NCI-H524 (cell line): ENCODE data around the gene EIF4G3.
"Not testable (repeated sequence)": the region's sequence is repeated elsewhere in the genome, so short reads cannot be mapped to it uniquely, and the experiment has no call there.

Experiments
- DNase-seq, 2 experiments: peaks; one replicate each; lab custom pipeline; 2025; lab: John Stamatoyannopoulos, UW

EIF4G3 gene

DNA sequence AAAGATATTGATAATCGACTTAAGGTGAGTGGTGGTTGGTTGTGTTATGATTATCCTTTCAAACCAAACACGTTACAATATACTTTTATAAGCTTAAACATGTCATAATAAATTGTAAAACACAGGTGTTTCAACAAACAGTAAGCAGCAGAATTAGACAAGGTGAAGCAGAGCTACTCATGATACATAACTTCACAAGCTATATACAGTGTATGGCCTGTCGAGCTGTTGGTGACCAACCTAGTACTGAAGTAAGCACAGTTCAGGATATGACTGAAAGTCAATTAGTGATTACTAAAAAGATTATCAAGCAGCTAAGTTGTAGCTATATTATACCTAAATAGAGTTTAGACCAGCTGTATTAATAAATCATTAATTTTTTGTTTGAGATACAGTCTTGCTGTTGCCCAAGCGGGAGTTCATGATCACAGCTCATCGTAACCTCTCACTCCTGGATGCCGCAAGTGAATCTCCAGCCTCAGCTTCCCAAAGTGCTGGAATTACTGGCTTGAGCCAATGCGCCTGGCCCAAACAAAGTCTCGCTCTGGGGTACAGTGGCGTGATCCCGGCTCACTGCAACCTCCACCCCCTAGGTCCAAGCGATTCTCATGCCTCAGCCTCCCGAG, 148.1 kb downstream of the EIF4G3 start:
- no peak for DNase-seq

DNA sequence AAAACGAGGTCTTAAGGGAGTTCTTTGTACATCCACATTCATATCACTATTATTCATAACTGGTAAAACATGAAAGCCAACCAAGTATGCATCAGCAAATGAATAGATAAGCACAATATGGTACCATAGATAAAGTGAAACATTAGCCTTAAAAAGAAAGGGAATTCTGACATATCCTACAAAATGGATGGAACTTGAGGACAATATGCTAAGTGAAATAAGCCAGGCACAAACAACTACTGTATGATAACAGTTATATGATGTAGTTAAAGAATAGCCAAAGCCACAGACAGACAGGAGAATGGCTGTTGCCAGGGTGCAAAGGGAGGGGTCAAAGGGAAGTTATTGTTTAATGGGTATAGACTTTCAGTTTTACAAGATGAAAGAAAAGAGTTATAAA, 148.9 kb downstream of the EIF4G3 start:
- DNase-seq, result no peak

DNA sequence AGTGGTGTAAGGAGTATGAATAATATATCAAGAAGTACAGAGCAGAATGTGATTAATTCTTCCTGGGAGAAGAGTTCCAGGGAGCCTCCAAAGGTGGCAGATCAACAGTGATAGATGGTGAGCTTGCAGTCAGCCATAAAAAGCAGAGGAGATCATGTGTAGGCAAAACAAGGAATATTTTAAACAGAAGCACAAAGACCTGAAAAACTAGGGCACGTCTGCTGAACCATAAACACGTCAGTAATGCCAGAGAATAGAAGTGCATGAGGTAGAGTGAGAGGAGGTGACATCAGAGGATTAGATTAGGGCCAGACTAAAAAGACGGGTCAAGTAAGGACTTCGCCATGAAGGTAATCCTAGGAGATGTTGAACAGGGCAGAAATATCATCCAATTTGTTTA, 151.8 kb downstream of the EIF4G3 start:
- DNase-seq, result peak in 1 of 2 experiments; percentile 1

DNA sequence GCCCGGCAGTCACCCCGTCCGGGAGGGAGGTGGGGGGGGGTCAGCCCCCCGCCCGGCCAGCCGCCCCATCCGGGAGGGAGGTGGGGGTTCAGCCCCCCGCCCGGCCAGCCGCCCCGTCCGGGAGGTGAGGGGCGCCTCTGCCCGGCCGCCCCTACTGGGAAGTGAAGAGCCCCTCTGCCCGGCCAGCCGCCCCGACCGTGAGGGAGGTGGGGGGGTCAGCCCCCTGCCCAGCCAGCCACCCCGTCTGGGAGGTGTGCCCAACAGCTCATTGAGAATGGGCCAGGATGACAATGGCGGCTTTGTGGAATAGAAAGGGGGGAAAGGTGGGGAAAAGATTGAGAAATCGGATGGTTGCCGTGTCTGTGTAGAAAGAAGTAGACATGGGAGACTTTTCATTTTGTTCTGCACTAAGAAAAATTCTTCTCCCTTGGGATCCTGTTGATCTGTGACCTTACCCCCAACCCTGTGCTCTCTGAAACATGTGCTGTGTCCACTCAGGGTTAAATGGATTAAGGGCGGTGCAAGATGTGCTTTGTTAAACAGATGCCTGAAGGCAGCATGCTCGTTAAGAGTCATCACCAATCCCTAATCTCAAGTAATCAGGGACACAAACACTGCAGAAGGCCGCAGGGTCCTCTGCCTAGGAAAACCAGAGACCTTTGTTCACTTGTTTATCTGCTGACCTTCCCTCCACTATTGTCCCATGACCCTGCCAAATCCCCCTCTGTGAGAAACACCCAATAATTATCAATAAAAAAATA, 152.4 kb downstream of the EIF4G3 start:
- DNase-seq, result not testable (repeated sequence)

DNA sequence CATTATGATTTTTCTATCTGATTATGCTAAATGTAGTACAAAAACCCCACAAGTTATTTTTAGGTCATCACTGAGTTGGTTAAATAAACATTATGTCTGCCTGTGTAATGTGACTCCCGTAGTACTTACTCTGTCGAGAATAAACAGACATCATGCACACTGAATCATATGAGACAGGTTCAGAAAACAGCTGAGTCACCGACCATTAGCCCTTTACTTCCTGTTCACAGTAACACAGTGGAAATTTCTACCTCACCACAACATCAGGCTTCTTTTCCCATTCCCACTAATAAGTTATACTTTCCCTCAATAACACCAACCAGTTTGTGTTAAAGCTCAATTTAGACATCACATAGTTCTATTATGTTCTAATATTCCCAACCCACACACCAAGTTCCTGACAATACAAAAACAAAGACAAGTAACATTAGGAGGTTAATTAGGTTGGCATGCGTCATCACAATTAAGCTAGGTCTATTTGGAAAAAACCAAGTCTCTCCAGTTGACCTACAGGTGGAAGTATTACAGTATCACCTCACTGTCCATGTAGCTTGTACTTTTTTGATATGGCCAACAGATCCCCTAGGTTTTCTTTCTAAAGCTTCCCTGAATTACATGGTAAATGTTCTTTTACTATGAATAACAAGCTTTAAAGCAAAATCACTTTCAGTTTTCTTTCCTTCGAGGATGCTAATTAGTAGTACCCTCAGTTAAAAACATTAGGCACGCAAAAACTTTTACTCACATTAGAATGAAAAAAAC, 154.2 kb downstream of the EIF4G3 start:
- peak in 1 of 2 experiments; percentile 9 for DNase-seq

DNA sequence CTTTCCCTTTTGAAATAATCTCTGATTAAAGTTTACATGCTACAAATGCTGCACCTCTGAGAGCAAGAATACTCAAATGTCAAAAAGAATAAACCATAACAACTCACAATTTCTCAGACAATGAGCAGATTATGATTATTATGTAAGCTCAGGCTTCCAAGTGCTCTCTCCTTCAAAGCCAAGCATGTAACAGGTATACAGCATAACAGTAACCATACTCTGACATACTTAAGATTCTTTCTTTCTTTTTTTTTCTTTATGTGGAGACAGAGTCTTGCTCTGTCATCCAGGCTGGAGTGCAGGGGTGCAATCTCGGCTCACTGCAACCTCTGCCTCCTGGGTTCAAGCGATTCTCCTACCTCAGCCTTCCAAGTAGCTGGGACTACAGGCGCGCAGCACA, 155.4 kb downstream of the EIF4G3 start:
- DNase-seq, result no peak

- no peak for DNase-seq
Measured at GRCh38 chr1:21020151-21020550, 156.5 kb downstream of the EIF4G3 start.

DNA sequence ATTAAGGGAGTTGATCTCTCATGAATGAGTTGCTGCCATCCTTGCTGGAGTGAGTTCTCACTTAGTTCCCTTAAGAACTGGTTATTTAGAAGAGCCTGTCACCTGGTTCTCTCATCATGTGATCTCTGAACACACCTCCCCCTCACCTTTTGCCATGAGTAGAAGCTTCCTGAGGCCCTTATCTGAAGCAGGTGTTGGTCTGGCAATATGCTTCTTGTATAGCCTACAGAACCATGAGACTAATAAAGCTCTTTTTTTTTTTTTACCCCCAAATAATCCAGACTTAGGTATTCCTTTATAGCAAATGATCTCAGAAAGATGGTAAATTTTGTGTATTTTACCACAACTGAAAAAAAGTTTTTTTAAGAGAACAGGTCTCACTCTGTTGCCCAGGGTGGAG, 158.0 kb downstream of the EIF4G3 start:
- no peak for DNase-seq

DNA sequence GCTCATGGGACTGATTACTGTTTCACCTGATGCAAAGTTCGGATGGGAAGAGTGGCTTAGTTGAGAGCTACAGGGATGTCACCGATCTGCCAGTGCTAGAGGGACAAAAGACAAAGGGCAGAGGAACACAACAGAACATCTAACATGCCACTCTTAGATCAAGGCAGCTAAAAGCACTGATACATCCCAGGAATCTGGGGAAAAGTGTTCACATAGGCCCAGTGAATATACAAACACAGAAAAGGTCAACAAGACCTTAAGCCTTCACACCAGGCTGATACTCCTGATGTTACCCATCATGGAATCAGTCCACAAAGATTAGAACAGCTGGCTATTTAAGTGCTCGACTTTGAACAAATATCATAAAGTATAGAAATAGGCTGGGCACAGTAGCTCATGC, 163.2 kb downstream of the EIF4G3 start:
- DNase-seq, result no peak

GRCh38 chr1:21012937-21013336, 163.8 kb downstream of the EIF4G3 start:
- DNase-seq, result no peak

DNA sequence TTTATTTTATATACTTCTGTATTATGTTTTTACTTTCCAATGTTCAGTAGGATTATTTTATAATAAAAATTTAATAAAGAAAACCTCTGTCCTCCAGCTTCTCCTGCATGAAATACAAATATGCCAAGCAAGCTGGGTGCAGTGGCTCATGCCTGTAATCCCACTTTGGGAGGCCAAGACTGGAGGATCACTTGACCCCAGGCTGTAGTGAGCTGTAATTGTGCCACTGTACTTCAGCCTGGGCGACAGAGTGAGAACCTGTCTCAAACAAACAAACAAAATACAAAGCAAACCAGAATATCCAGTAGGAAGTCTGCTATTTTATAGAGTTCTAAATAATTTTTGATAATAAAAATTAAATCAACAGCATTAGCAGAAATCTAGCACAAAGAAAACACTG, 168.8 kb downstream of the EIF4G3 start:
- peak in 1 of 2 experiments; percentile 8 for DNase-seq

- no peak for DNase-seq
Measured at GRCh38 chr1:21005466-21006239, 171.0 kb downstream of the EIF4G3 start.

- no peak for DNase-seq
Measured at GRCh38 chr1:21003281-21004045, 173.2 kb downstream of the EIF4G3 start.

GRCh38 chr1:21001042-21001441, 175.7 kb downstream of the EIF4G3 start:
- DNase-seq, result no peak

GRCh38 chr1:21000245-21000594, 176.5 kb downstream of the EIF4G3 start:
- DNase-seq, result no peak

DNA sequence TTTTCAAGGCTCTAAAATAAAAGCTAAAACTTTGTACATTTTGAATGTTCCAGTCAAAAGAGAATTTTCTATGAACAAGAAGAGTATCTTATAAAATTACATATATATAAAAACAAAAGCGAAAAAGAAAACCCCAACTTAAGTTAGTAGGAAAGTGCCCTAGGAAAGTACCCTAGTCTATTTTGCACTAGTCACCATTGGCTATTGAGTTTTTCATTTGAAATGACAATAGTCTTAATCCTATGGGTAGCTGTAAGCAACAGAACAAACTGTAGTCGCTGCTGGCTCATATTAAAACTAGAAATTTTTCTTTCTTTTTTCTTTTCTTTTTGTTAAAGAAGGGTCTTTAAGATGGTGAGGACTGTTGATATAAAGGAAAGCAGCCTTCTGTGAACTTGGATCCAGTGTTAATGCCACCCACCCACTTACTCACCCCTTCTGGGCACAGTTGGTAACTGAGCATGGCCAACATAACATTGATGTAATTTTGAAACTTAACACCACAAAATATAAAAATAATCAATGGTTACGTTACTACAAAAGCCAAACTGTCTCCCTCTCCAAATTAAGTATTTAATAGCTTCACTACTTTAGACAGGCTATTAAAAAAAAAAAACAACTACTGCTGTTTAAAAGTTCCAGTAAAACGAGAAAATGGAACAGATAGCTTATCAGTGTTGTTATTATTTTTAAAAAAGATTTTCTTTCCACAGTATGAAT, 177.0 kb downstream of the EIF4G3 start:
- DNase-seq, result no peak

GRCh38 chr1:20998826-20999225, 177.9 kb downstream of the EIF4G3 start:
- no peak for DNase-seq

DNA sequence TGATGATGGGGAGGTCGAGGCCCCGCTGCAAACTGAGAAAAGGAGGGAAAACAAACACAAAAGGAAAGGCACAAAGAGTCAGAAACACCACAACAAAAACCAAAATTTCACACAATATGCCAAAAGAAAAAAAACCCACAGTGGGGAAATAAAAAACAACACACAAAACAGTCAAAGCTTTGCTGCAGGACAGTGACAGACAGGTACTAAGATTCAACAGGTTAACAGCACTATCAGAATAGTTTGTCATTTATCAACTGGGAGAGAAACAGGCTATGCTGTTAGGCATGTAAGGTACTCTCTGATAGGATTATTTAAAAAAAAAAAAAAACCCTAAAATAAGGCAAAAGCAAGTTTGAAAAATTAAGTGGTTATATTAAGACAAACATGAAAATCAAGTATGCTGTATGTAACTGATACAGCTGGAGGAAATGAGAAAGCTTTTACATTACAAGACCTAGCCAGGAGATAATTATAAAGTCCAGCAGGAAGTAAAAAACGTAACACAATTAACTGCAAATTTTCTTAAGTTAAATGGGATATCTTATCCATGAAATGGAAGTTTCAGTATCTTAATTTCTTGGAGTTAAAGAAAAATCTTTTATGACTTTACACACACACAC, 179.0 kb downstream of the EIF4G3 start:
- no peak for DNase-seq

- no peak for DNase-seq
Measured at GRCh38 chr1:20996554-20996953, 180.1 kb downstream of the EIF4G3 start.
